Neural cell (in vitro differentiated cells): ENCODE results near the gene SNHG17. TPM values are rescaled to one million over a fixed set of nuclear protein-coding genes. Genes with fewer than 3 reads are reported as not detected.
"Not testable (repeated sequence)": the region's sequence is repeated elsewhere in the genome, so short reads cannot be mapped to it uniquely, and the experiment has no call there.

Experiments used
- H2AFZ ChIP-seq: fragments of 200-600, 300-800 bp; sonication (generic), shearing (Covaris generic); 2 replicates; pipeline ENCODE4 v1.6.0; 2014; ENCODE audit warnings: low read depth, mild to moderate bottlenecking, antibody characterized with exemption, low read length, moderate library complexity
- H3F3A ChIP-seq: fragments of 200-600 bp; shearing (Covaris generic); 2 replicates; pipeline ENCODE4 v1.6.1; 2016; ENCODE audit warnings: mild to moderate bottlenecking, moderate library complexity, mixed read lengths, antibody characterized with exemption, low read length; ENCODE audit not compliant: insufficient read depth, poor library complexity, severe bottlenecking
- H3K27ac ChIP-seq: fragments of 200-600, 300-800 bp; sonication (generic), shearing (Covaris generic); 2 replicates; pipeline ENCODE4 v1.5.1; 2014; ENCODE audit warnings: mild to moderate bottlenecking, low read length, moderate library complexity
- H3K27me3 ChIP-seq: fragments of 300-800, 200-600 bp; sonication (generic), shearing (Covaris generic); 2 replicates; pipeline ENCODE4 v1.6.0; 2014; ENCODE audit warnings: mild to moderate bottlenecking, low read depth, low read length, moderate library complexity; ENCODE audit not compliant: insufficient read depth
- H3K36me3 ChIP-seq: fragments of 300-800, 200-600 bp; sonication (generic), shearing (Covaris generic); 2 replicates; pipeline ENCODE4 v1.5.1; 2014; ENCODE audit warnings: mild to moderate bottlenecking, antibody characterized with exemption, low read length, moderate library complexity; ENCODE audit not compliant: insufficient read depth
- H3K4me2 ChIP-seq: fragments of 300-800, 200-600 bp; sonication (generic), shearing (Covaris generic); 2 replicates; pipeline ENCODE4 v1.6.0; 2014; ENCODE audit warnings: mild to moderate bottlenecking, low read length
- H3K4me3 ChIP-seq: fragments of 300-800, 200-600 bp; sonication (generic), shearing (Covaris generic); 2 replicates; pipeline ENCODE4 v1.5.1; 2014; ENCODE audit warnings: mild to moderate bottlenecking, low read length, moderate library complexity
- H3K79me2 ChIP-seq: fragments of 200-600 bp; shearing (Covaris generic); replicated peaks from 2 replicates; pipeline ENCODE4 v1.6.0; 2014; ENCODE audit warnings: mild to moderate bottlenecking, low read length, moderate library complexity; ENCODE audit not compliant: insufficient read depth
- H3K9ac ChIP-seq: fragments of 300-800, 200-600 bp; sonication (generic), shearing (Covaris generic); 2 replicates; pipeline ENCODE4 v1.6.1; 2016; ENCODE audit warnings: mild to moderate bottlenecking, low read length, mixed read lengths
- H3K9me2 ChIP-seq: fragments of 200-600 bp; shearing (Covaris generic); 2 replicates; pipeline ENCODE4 v1.6.1; 2016; ENCODE audit warnings: mild to moderate bottlenecking, low read length, mixed read lengths; ENCODE audit not compliant: insufficient read depth
- H3K9me3 ChIP-seq: fragments of 200-600, 300-800 bp; sonication (generic), shearing (Covaris generic); 2 replicates; pipeline ENCODE4 v1.6.1; 2016; ENCODE audit warnings: mild to moderate bottlenecking, mixed run types, low read length, moderate library complexity, mixed read lengths
- H4K20me1 ChIP-seq: fragments of 200-600 bp; shearing (Covaris generic); 2 replicates; pipeline ENCODE4 v1.6.1; 2016; ENCODE audit warnings: mild to moderate bottlenecking, mixed run types; ENCODE audit not compliant: insufficient read depth
- EP300 ChIP-seq: fragments of 450-650 bp; conservative IDR thresholded peaks from 2 replicates; pipeline ENCODE4 v1.6.1; 2014; ENCODE audit warnings: antibody characterized with exemption, mild to moderate bottlenecking, moderate library complexity; ENCODE audit not compliant: poor library complexity, severe bottlenecking
- EZH2 ChIP-seq: fragments of 200-600, 300-800 bp; shearing (Covaris generic), sonication (generic); IDR thresholded peaks from 2 replicates; pipeline ENCODE4 v1.6.1; 2014; ENCODE audit warnings: antibody characterized with exemption, low read length, borderline replicate concordance, mild to moderate bottlenecking; ENCODE audit not compliant: insufficient read depth, poor library complexity, severe bottlenecking
- MXI1 ChIP-seq: fragments of 450-650 bp; conservative IDR thresholded peaks from 2 replicates; pipeline ENCODE4 v1.6.1; 2014; ENCODE audit warnings: antibody characterized with exemption, mild to moderate bottlenecking; ENCODE audit not compliant: poor library complexity, severe bottlenecking
- POLR2AphosphoS5 ChIP-seq: IDR thresholded peaks from 2 replicates; pipeline ENCODE4 v1.6.1; 2012
- RAD21 ChIP-seq: fragments of 450-650 bp; conservative IDR thresholded peaks from 2 replicates; pipeline ENCODE4 v1.6.1; 2014; ENCODE audit warnings: antibody characterized with exemption, mild to moderate bottlenecking, moderate library complexity
- SMC3 ChIP-seq: fragments of 450-650 bp; conservative IDR thresholded peaks from 2 replicates; pipeline ENCODE4 v1.6.1; 2014; ENCODE audit warnings: antibody characterized with exemption, mild to moderate bottlenecking, moderate library complexity; ENCODE audit not compliant: poor library complexity
- TAF1 ChIP-seq: IDR thresholded peaks from 2 replicates; pipeline ENCODE4 v1.6.1; 2012; ENCODE audit warnings: low read depth
- polyA plus RNA-seq: library from polyadenylated mRNA; depleted of rRNA; stranded (reverse); fragments of >200 nt; gene quantifications from 2 replicates; pipeline ENCODE4 v1.2.3, GENCODE V29; 2014
- TF ChIP-seq, protein P1 (sequence below): fragments of 450-650 bp; IDR thresholded peaks from 2 replicates; pipeline ENCODE4 v1.5.1; 2014; ENCODE audit warnings: antibody characterized with exemption, mild to moderate bottlenecking, moderate library complexity; ENCODE audit not compliant: poor library complexity, severe bottlenecking
- TF ChIP-seq, protein P2 (sequence below): IDR thresholded peaks from 2 replicates; pipeline ENCODE4 v1.6.1; 2012; ENCODE audit warnings: borderline replicate concordance

Gene SNHG17
- polyA plus RNA-seq, 1 donor from 2014 or later: 23.1 TPM

DNA sequence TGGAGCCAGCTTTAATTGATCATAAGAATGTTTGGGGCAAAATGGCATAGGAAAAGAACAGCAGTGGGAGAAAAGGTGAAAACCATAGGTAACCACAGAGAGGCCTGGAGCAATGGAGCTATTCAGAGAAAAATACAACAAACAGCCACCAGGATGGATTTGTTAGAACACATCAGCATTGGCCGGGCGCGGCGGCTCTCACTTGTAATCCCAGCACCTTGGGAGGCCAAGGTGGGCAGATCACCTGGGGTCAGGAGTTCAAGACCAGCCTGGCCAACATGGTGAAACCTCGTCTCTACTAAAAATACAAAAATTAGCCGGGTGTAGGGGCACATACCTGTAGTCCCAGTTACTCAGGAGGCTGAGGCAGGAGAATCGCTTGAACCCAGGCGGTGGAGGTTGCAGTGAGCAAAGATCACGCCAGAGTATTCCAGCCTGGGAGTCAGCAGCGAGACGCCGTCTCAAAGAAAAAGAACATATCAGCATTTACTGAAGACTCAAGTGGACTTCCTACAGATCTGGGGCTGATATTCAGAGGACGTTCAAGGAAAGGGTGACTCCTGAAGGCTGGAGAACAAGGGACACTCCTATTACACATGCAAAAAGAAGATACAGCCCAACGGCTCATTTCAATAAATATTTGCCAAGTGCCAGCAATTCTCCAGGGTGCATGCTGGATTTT lies 20.2 kb downstream of the SNHG17 start:
- H3K9me3 ChIP-seq: no peaks in the 10 kb centered on the region
- H3F3A ChIP-seq: no peaks in the 10 kb centered on the region
- no peak for TF ChIP-seq TAF1
- no peak for TF ChIP-seq EP300
- TF ChIP-seq RAD21: no peak
- TF ChIP-seq, protein P1, sequence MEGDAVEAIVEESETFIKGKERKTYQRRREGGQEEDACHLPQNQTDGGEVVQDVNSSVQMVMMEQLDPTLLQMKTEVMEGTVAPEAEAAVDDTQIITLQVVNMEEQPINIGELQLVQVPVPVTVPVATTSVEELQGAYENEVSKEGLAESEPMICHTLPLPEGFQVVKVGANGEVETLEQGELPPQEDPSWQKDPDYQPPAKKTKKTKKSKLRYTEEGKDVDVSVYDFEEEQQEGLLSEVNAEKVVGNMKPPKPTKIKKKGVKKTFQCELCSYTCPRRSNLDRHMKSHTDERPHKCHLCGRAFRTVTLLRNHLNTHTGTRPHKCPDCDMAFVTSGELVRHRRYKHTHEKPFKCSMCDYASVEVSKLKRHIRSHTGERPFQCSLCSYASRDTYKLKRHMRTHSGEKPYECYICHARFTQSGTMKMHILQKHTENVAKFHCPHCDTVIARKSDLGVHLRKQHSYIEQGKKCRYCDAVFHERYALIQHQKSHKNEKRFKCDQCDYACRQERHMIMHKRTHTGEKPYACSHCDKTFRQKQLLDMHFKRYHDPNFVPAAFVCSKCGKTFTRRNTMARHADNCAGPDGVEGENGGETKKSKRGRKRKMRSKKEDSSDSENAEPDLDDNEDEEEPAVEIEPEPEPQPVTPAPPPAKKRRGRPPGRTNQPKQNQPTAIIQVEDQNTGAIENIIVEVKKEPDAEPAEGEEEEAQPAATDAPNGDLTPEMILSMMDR: no peak
- TF ChIP-seq, protein P2, sequence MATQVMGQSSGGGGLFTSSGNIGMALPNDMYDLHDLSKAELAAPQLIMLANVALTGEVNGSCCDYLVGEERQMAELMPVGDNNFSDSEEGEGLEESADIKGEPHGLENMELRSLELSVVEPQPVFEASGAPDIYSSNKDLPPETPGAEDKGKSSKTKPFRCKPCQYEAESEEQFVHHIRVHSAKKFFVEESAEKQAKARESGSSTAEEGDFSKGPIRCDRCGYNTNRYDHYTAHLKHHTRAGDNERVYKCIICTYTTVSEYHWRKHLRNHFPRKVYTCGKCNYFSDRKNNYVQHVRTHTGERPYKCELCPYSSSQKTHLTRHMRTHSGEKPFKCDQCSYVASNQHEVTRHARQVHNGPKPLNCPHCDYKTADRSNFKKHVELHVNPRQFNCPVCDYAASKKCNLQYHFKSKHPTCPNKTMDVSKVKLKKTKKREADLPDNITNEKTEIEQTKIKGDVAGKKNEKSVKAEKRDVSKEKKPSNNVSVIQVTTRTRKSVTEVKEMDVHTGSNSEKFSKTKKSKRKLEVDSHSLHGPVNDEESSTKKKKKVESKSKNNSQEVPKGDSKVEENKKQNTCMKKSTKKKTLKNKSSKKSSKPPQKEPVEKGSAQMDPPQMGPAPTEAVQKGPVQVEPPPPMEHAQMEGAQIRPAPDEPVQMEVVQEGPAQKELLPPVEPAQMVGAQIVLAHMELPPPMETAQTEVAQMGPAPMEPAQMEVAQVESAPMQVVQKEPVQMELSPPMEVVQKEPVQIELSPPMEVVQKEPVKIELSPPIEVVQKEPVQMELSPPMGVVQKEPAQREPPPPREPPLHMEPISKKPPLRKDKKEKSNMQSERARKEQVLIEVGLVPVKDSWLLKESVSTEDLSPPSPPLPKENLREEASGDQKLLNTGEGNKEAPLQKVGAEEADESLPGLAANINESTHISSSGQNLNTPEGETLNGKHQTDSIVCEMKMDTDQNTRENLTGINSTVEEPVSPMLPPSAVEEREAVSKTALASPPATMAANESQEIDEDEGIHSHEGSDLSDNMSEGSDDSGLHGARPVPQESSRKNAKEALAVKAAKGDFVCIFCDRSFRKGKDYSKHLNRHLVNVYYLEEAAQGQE: no peak
- TF ChIP-seq MXI1: no peak
- no peak for TF ChIP-seq SMC3
- TF ChIP-seq POLR2AphosphoS5: no peak
- TF ChIP-seq EZH2: no peak
- no peaks in the 10 kb centered on the region for H3K27me3 ChIP-seq
- no peak overlapping the region for H3K4me3 ChIP-seq
- no peaks in the 10 kb centered on the region for H3K36me3 ChIP-seq
- no peak overlapping the region for H2AFZ ChIP-seq
- H4K20me1 ChIP-seq: no peaks in the 10 kb centered on the region
- H3K27ac ChIP-seq: no peak overlapping the region
- no peak overlapping the region for H3K4me2 ChIP-seq
- H3K79me2 ChIP-seq: no peaks in the 10 kb centered on the region
- no peak overlapping the region for H3K9ac ChIP-seq
- H3K9me2 ChIP-seq: no peaks in the 10 kb centered on the region

DNA sequence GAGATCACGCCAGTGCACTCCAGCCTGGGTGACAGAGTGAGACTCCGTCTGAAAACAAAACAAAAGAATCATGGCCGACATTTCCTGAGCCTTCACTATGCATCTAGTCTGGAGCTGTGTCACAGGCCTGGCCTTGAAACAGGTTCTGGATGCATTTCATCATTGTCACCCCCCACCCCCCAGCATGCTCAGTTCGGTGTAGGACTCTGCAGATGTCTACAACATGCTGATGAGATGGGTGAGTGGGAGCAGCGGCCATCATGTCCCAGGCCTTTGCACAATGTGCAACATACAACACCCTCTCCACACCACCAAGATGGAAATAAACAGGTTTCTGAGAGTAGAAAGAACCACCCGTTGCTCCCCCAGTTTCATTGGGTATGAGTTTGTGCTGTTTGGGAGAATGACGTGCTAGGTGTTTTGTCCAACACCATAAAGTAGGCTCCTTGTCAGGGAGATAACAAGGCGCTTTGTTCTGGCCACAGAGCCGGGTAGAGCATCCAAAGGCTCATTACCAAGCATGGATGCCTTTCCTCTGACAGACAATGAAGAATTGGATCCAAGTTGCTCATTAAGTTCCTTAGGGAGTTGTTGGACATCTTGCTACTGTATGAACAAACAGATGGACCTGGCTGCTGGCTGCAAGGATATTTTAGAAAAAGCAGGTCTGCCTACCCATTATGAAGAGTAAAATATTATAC lies 22.1 kb downstream of the SNHG17 start:
- H3K27ac ChIP-seq: no peak overlapping the region
- H3K36me3 ChIP-seq: no peaks in the 10 kb centered on the region
- no peak overlapping the region for H3K9ac ChIP-seq
- H3K9me2 ChIP-seq: no peaks in the 10 kb centered on the region
- no peak overlapping the region for H2AFZ ChIP-seq
- no peaks in the 10 kb centered on the region for H3K27me3 ChIP-seq
- no peak overlapping the region for H3K4me2 ChIP-seq
- H3K4me3 ChIP-seq: no peak overlapping the region
- TF ChIP-seq EP300: no peak
- no peak for TF ChIP-seq EZH2
- TF ChIP-seq, protein P2: no peak
- TF ChIP-seq, protein P1: no peak
- no peak for TF ChIP-seq SMC3
- TF ChIP-seq RAD21: no peak
- TF ChIP-seq TAF1: no peak
- no peak for TF ChIP-seq MXI1
- TF ChIP-seq POLR2AphosphoS5: no peak
- H4K20me1 ChIP-seq: no peaks in the 10 kb centered on the region
- no peaks in the 10 kb centered on the region for H3F3A ChIP-seq
- H3K9me3 ChIP-seq: no peaks in the 10 kb centered on the region
- no peaks in the 10 kb centered on the region for H3K79me2 ChIP-seq

DNA sequence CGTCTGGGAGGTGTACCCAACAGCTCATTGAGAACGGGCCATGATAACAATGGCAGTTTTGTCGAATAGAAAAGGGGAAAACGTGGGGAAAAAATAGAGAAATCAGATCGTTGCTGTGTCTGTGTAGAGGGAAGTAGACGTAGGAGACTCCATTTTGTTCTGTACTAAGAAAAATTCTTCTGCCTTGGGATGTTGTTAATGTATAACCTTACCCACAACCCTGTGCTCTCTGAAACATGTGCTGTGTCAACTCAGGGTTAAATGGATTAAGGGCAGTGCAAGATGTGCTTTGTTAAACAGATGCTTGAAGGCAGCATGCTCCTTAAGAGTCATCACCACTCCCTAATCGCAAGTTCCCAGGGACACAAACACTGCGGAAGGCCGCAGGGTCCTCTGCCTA lies 27.3 kb downstream of the SNHG17 start:
- H3K9me3 ChIP-seq, H4K20me1 ChIP-seq, H3K27me3 ChIP-seq, H3K9ac ChIP-seq, H3F3A ChIP-seq, H3K4me3 ChIP-seq, H3K4me2 ChIP-seq, H2AFZ ChIP-seq, H3K36me3 ChIP-seq, H3K79me2 ChIP-seq, H3K27ac ChIP-seq, H3K9me2 ChIP-seq: not testable (repeated sequence)
